Lower leg skin (tissue), 3 donors: Measurements from ENCODE around the gene MAJIN.

Experiments used
- CTCF ChIP-seq, 3 donors: fragments of 450-650 bp; IDR thresholded peaks; one replicate each; pipeline ENCODE4 v1.5.1; 2016; ENCODE audit warnings: antibody characterized with exemption in 3 of 3, mild to moderate bottlenecking in 3 of 3, moderate library complexity in 2 of 3
- POLR2A ChIP-seq, 2 donors: fragments of 450-650 bp; IDR thresholded peaks; one replicate each; pipeline ENCODE4 v1.6.1; 2016 to 2017; ENCODE audit warnings: antibody characterized with exemption in 2 of 2, mild to moderate bottlenecking in 1 of 2, moderate library complexity in 1 of 2

GRCh38 chr11:65002706-65003105 is 30.8 kb upstream of the MAJIN start:
- TF ChIP-seq POLR2A (IDR thresholded peaks at IDR 0.05) (no peak), CTCF (IDR thresholded peaks at IDR 0.05) (no peak)
